Right cardiac atrium (tissue), 5 donors: Measurements from ENCODE around the gene SPATC1L. TPM values are rescaled to one million over a fixed set of nuclear protein-coding genes. Genes with fewer than 3 reads are reported as not detected.
A peak's percentile ranks its signal among the peaks of the same experiment; 100 is the strongest.
"Not testable (repeated sequence)": the region's sequence is repeated elsewhere in the genome, so short reads cannot be mapped to it uniquely, and the experiment has no call there.

ENCODE experiments used
- ATAC-seq, 2 donors: fragments of 200-7000 bp; cut with Tn5 transposase; one replicate each; pipeline versions ENCODE4 v1.8.0 to v1.9.1; 2020; ENCODE audit warnings: moderate library complexity in 2 of 2, mild to moderate bottlenecking in 1 of 2
- DNase-seq, 3 donors: peaks; one replicate each; pipeline ENCODE4 v3.0.0-alpha.2; 2020
- H3K27ac ChIP-seq: one replicate; pipeline ENCODE4 v1.5.1; 2013; ENCODE audit warnings: mild to moderate bottlenecking, low read length, control low read depth, moderate library complexity
- H3K27me3 ChIP-seq: one replicate; pipeline ENCODE4 v1.6.1; 2013; ENCODE audit not compliant: control insufficient read depth, insufficient read depth
- H3K4me1 ChIP-seq: one replicate; pipeline ENCODE4 v1.6.1; 2013; ENCODE audit warnings: low read length; ENCODE audit not compliant: control insufficient read depth, insufficient read depth
- H3K4me3 ChIP-seq: one replicate; pipeline ENCODE4 v1.5.1; 2013; ENCODE audit warnings: low read length, control low read depth
- H3K9me3 ChIP-seq: one replicate; pipeline ENCODE4 v1.6.1; 2013; ENCODE audit warnings: low read length; ENCODE audit not compliant: control insufficient read depth
- WGBS: extraction: QIAGEN DNeasy Blood & Tissue Kit; methylation state at CpG from one replicate; pipeline ENCODE4 v1.1.7; 2013; 5-methylcytosine and 5-hydroxymethylcytosine counted together
- intact Hi-C, 4 donors: fragments of 100-400 bp; cut with DNase I; formaldehyde crosslinking; loops; one replicate each; pipeline versions ENCODE4 v1.11.0 to v1.14.0; 2022 to 2023
- polyA plus RNA-seq: library from polyadenylated mRNA; stranded (reverse); fragments of 200-250 nt; gene quantifications from one replicate; pipeline ENCODE4 v1.2.3, GENCODE V29; 2013
- total RNA-seq, 4 donors: library from RNA; stranded (reverse); fragmentation: NEBNext Ultra II Directional; extraction: Animal tissue kit (Norgen Biotek cat#: 25700); gene quantifications; one replicate each; pipeline ENCODE4 v1.2.1, GENCODE V29; 2021
- donor health status: healthy with polysubstance abuse.
- donor health status: DM: no; HTN: yes; CAD: no.
- donor health status: DM: no; HTN: no; CAD: no.
- donor health status: DM: no; HTN: yes; CAD: no; lungs with severe emphysema.
- donor health status: DM: yes; HTN: yes; CAD: no.

The SPATC1L gene
- total and polyA plus RNA-seq, 5 donors: 8.8 to 12.0 (median 11.3) TPM

DNA sequence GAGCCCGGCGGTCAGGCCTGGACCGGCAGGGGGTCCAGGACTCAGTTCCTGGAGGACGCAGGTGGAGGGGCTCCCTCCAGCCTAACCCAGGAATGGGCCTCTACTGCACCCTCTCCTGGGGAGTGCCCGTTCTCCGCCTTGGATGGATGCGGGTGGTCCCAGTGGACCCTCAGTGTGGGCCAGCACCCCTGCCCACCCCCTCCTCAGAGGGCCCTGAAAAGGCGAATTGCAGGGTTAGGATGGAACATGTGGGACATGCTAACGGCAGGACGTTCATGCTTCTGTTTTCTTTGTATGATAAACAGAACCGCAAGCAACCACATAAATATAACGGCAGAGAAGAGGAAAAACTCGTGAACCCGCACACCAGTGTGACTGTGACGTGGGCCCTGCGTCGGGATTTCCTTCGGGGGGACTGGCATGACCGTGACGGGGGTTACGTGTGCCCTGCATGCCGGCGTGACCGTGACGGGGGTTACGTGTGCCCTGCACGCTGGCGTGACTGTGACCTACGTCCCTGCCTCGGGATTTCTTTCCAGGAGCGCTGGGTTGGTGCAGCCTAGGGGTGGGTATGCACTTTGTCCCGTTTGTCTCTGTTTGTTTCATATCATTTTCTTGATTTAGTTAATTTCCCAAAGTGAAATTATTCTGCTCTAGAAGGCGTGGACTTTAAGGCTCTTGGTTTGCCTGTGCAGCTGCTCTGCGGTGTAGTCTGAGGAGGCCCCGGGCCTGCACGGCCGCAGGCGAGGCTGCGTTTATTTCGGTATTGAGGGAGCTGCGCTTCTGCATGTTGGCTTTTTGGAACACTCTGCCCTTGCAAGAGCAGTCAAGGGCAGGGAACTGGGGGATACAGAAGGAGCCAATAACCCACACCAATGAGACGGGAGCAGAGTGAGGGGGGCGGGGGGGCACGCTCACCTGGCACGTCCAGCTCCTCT is 32.0 kb downstream of the SPATC1L start:
- ATAC-seq: no peak
- Histone ChIP-seq H3K4me3 (no peak overlapping the region), H3K4me1 (peaks cover 4% of the 10 kb centered on the region), H3K9me3 (no peaks in the 10 kb centered on the region), H3K27me3 (no peaks in the 10 kb centered on the region), H3K27ac (no peak overlapping the region)
- DNase-seq: peak; percentile 12 to 50 (median 46)
- WGBS: 89% methylated on average over 45 of the region's 45 CpGs
- intact Hi-C loops: loop anchor here in 2 of 4 donors (10.0 kb wide), 3 partner anchors 63 to 133 kb away; partner anchors contain the start of genes LSS (in 1 of the 2), MCM3AP (in 1 of the 2) and YBEY (in 1 of the 2)

DNA sequence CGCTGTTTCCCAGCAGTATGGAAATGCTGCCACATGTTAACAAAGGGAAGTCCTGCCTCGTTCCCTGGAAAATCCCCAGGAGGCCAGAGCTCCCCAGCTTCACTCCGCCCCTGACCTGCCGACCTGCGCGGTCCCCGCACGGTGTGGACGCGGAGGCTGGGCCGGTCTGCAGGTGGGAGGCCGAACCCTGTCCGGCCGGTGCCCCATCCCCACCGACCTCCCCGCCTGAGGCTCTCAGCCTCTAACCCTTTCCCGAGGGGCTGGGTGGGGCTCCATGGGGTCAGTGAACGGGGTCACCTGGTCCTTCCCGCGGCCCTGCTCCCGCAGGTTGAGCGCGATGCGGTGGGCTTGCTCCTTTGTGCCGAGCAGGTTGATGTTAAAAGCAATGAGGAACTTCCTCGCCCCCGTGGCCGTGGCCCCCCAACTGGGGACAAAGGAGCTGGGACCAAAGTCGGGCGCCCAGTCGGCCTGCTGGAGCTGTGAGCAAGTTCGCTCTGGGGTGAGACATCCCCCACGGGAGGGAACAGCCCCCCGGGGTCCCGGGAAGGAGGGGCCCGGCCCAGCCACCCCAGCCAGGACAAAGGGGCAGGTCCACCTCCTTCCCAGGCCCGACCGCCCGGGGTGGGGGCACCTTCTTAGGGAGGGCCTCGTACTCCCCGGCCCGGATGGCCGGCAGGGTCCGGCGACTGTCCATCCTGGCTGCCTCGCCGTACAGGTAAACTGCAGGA is 32.8 kb downstream of the SPATC1L start:
- intact Hi-C loops: loop anchor here in 2 of 4 donors (10.0 kb wide), 3 partner anchors 63 to 133 kb away; partner anchors contain the start of genes LSS (in 1 of the 2), MCM3AP (in 1 of the 2) and YBEY (in 1 of the 2)
- peak; percentile 16 to 64 (median 59) for DNase-seq
- H3K27ac ChIP-seq: no peak overlapping the region
- ATAC-seq: no peak
- no peaks in the 10 kb centered on the region for H3K9me3 ChIP-seq
- H3K4me3 ChIP-seq: no peak overlapping the region
- H3K27me3 ChIP-seq: no peaks in the 10 kb centered on the region
- 88% methylated on average over 47 of the region's 47 CpGs for WGBS
- H3K4me1 ChIP-seq: peaks cover 4% of the 10 kb centered on the region

DNA sequence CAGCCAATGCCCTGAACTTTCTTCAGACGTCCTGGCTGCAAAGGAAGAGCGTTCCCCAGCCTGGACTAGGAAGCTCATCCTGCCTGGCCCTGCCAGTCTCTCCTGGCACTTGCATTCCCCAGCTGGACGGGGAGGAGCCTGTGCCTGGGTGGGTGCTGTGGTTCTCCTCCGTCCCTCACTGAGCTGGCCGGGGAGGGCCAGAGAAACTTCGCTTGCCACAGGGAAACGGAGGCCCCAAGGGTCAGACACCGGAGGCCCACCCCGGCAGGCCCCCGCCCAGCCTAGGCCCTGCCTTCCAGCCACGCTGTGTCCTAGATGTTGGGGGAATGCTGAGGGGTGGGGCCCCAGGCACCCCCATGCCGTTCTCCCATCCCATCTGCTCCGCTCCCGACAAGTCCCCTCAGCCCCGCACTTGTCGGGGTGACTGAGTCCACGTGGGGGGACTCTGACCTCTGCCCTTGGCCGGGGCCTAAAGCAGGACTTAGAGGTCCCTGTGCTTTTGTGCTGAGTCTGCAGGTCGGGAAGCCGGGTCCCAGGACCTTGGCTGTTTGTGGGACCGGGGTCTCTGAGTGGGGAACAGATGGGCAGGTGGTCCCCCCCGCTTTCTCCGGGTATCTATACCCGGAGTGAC is 33.7 kb downstream of the SPATC1L start:
- DNase-seq: peak; percentile 10 to 56 (median 41)
- intact Hi-C loops: loop anchor here in 2 of 4 donors (10.0 kb wide), 3 partner anchors 64 to 134 kb away; partner anchors contain the start of genes LSS (in 1 of the 2), MCM3AP (in 1 of the 2) and YBEY (in 1 of the 2)
- H3K4me3 ChIP-seq: no peak overlapping the region
- no peaks in the 10 kb centered on the region for H3K9me3 ChIP-seq
- no peaks in the 10 kb centered on the region for H3K27me3 ChIP-seq
- WGBS: 87% methylated on average over 24 of the region's 24 CpGs
- peaks cover 4% of the 10 kb centered on the region for H3K4me1 ChIP-seq
- no peak for ATAC-seq
- no peak overlapping the region for H3K27ac ChIP-seq

DNA sequence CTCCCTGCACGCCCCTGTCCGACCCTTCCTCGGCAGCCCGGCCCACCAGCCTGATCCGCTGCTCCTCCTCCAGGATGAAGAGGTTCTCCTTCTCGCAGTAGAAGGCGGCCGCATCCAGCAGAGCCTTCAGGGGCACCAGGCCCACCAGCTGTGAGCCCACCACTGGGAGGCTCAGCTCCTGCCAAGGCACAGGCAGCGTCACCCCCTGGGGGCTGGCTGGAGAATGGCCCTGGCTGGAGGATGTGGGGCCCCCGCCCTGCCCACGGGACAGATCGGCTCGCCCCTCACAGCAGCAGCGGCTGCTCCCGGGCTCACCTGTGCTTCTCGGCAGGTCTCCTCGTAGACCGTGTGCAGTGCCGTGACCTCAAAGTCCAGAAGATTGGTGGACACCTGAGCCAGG is 34.2 kb downstream of the SPATC1L start:
- peaks cover 4% of the 10 kb centered on the region for H3K4me1 ChIP-seq
- no peak overlapping the region for H3K27ac ChIP-seq
- no peak overlapping the region for H3K4me3 ChIP-seq
- WGBS: 84% methylated on average over 19 of the region's 19 CpGs
- H3K9me3 ChIP-seq: no peaks in the 10 kb centered on the region
- H3K27me3 ChIP-seq: no peaks in the 10 kb centered on the region
- ATAC-seq (no peak), DNase-seq (peak; percentile 7 to 63 (median 37))
- intact Hi-C loops: loop anchor here in 2 of 4 donors (10.0 kb wide), 3 partner anchors 65 to 135 kb away; partner anchors contain the start of genes LSS (in 1 of the 2), MCM3AP (in 1 of the 2) and YBEY (in 1 of the 2)

DNA sequence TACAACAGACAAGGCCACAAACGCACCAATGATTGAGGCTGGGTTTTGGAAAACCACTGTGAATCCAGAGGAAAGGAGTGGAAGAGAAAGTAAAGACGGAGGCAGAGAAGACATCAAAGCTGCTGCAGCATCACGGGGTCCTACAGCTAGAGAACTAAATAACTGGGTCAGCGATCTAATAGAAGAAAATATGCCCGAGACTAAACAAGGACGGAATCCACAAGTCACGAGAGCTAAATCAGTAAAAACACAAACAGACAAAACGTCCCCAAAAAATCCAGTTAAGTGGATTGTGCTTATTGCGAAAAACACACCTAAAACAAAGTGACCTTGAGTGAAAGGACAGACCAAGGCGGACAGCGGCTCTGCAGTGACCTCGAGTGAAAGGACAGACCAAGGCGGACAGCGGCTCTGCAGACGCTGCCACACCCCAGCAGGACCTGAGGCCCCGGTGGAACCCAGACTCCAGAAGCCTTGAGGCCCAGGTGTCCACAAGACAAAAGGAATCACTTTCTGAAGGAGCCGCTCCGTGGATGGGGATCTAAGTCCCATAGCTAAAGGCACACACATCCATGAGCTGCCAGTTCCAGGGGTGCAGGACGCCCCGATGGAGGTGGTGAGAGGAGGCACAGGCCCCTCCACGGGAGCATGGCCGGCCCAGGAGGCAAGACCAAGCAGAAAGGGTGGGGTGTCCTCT is 34.9 kb downstream of the SPATC1L start:
- DNase-seq (peak; percentile 6 to 43 (median 29)), ATAC-seq (no peak)
- WGBS: 85% methylated on average over 22 of the region's 22 CpGs
- Histone ChIP-seq H3K4me1 (peaks cover 4% of the 10 kb centered on the region), H3K4me3 (no peak overlapping the region), H3K9me3 (no peaks in the 10 kb centered on the region), H3K27me3 (no peaks in the 10 kb centered on the region), H3K27ac (no peak overlapping the region)
- intact Hi-C loops: loop anchor here in 1 of 4 donors (10.0 kb wide), 1 partner anchor 85 kb away; no protein-coding TSS in a partner anchor

DNA sequence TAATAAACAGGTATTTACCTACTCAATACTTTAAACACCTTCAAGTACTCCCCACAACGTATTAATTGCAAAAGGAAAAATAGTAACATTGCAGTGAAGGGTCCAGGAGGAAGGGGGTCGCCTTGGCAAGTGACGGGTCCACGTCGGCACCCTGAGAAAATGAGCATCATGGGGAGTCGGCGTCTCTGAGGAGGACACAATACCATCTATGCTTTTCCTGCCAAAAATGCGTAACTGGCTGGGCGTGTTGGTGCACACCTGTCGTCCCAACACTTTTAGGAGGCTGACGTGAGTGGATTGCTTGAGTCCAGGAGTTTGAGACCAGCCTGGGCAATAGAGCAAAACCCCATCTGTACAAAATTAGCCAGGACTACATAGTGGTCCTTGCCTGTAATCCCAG is 36.2 kb downstream of the SPATC1L start:
- Histone ChIP-seq H3K4me3 (no peak overlapping the region), H3K27me3 (no peaks in the 10 kb centered on the region), H3K9me3 (no peaks in the 10 kb centered on the region), H3K27ac (no peak overlapping the region), H3K4me1 (no peaks in the 10 kb centered on the region)
- intact Hi-C loops: loop anchor here in 1 of 4 donors (10.0 kb wide), 1 partner anchor 87 kb away; no protein-coding TSS in a partner anchor
- ATAC-seq (no peak), DNase-seq (peak; percentile 6 to 21 (median 14))
- 89% methylated on average over 11 of the region's 11 CpGs for WGBS

DNA sequence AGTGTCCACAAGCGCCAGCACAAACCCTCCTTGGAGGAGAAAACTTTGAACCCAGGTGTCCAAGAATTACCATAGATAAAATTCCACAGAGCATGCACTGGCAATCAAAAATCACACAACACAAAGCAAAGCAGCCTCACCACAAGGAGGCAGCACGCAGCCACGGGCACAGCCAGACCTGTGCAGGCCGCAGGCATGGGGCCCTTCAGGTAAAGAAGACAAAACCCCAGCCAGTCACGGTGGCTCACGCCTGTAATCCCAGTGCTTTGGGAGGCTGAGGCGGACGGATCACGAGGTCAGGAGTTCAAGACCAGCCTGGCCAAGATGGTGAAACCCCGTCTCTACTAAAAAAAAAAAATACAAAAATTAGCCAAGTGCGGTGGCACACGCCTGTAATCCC is 36.8 kb downstream of the SPATC1L start:
- intact Hi-C loops: loop anchor here in 1 of 4 donors (10.0 kb wide), 1 partner anchor 87 kb away; no protein-coding TSS in a partner anchor
- not testable (repeated sequence) for H3K9me3 ChIP-seq, ATAC-seq, H3K4me1 ChIP-seq, H3K27ac ChIP-seq, H3K27me3 ChIP-seq, H3K4me3 ChIP-seq
- DNase-seq: peak; percentile 18 to 56 (median 41)
- WGBS: 76% methylated on average over 12 of the region's 12 CpGs

DNA sequence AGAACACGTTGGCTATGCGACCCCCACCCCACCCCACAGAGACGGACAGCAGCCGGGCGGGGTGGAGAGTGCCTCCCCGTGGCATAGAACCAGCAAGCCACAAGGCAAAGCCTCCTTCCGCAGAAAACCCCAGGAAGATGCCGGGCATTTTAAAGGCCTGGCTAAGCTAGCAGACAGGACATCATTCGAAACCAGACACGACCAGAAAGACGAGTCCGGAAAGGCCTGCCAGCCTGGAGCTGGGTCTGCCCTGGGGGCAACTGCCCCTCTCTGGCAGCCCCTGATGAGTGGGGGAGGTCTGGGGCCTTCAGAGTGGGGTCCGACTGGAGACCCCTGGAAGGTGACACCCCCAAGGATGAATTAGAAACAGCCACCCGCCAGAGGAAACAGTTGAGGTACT is 37.4 kb downstream of the SPATC1L start:
- 77% methylated on average over 14 of the region's 14 CpGs for WGBS

DNA sequence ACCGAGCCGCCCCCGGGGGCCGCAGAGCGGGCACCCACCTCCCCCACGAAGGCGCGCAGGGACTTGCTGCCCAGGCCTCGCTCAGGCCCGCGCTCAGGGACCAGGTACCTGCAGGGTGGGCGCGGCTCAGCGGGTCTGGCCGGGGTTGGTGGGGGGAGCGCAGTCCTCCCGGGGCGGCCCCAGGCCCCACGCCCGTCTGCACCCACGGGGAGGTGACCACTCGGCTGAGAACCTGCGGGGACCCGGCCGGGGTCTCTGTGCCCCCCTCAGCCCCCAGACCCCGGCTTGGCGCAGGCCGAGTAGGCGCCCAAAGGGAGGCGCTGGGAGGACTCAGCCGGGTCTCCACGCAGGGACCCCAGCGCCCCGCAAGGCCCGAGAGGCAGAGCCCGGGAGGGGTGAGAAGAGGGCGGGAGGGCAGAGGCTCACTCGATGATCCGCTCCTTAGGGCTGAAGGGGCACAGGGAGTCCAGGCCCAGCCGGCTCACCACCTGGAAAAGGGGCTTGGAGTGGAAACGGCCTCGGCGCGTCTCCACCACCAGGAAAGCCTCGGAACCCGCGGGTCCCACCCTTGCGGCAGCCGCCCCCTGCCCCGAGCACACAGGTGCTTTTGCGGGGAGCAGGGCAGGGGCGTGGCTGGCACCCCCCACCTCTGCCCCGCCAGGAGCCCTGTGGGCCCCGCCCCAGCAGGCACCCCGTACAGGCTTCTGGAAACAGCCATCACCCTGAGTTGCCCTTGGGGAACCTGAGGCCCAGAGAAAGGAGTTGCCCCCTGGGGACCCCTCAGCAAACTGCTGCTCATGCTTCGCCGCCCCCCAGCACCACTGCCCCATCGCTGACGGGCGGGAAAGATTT is 38.2 kb downstream of the SPATC1L start:
- intact Hi-C loops: loop anchor here in 1 of 4 donors (10.0 kb wide), 1 partner anchor 89 kb away; no protein-coding TSS in a partner anchor
- WGBS: 92% methylated on average over 60 of the region's 60 CpGs
- DNase-seq: peak; percentile 15 to 67 (median 49)

More for the DNA sequence above, 37.4 kb downstream of the SPATC1L start:
- no peak for ATAC-seq
- Histone ChIP-seq H3K9me3 (no peaks in the 10 kb centered on the region), H3K27me3 (no peaks in the 10 kb centered on the region), H3K4me1 (no peaks in the 10 kb centered on the region), H3K4me3 (no peak overlapping the region), H3K27ac (no peak overlapping the region)
- DNase-seq: peak; percentile 3 to 30 (median 10)
- intact Hi-C loops: loop anchor here in 1 of 4 donors (10.0 kb wide), 1 partner anchor 88 kb away; no protein-coding TSS in a partner anchor

More for the DNA sequence above, 38.2 kb downstream of the SPATC1L start:
- Histone ChIP-seq H3K27me3 (no peaks in the 10 kb centered on the region), H3K9me3 (no peaks in the 10 kb centered on the region), H3K4me3 (no peak overlapping the region), H3K4me1 (no peaks in the 10 kb centered on the region), H3K27ac (no peak overlapping the region)
- ATAC-seq: no peak
